Measurements from ENCODE around the gene AFG3L2.

DNA sequence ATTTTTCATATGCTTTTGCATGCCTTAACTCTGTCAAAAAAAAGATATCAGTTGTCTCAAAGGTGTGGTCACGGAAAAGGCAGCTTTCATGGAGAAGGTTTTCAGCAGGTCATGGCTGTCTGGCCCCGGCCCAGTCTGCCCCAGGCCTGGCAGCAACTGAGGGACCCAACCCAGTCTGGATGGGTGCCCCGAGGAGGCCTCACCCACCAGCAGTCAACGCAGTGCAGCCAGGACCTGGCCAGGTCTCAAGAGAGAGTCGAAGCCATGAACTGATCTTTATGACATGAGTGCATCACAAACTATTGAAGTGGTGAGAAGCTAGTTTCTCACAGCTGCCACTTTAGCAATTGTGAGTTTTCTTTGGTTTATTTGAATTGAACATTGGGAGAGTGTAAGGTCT lies 61.1 kb downstream of the AFG3L2 start:
- TF ChIP-seq CTCF (IDR thresholded peaks at IDR 0.05) (no peak), POLR2A (IDR thresholded peaks at IDR 0.05) (no peak)
